DND-41 (cell line): ENCODE data around the gene PLGRKT.

Experiments
- CTCF ChIP-seq: IDR thresholded peaks from 2 replicates; pipeline ENCODE4 v1.5.1; 2012; ENCODE audit warnings: borderline replicate concordance, low read length, moderate library complexity, mild to moderate bottlenecking; ENCODE audit not compliant: poor library complexity, severe bottlenecking; ENCODE audit errors: extremely low read depth
- EZH2 ChIP-seq: IDR thresholded peaks from 3 replicates; pipeline ENCODE4 v1.6.1; 2012; ENCODE audit warnings: borderline replicate concordance, low read depth, mild to moderate bottlenecking, moderate library complexity, low read length, inconsistent platforms; ENCODE audit not compliant: severe bottlenecking

- TF ChIP-seq CTCF (no peak), EZH2 (no peak)
Observed at GRCh38 chr9:5421163-5421562, 16.6 kb downstream of the PLGRKT start.
